A549 (cell line): Measurements from ENCODE around the gene LGALS7B. TPM values are rescaled to one million over a fixed set of nuclear protein-coding genes. Genes with fewer than 3 reads are reported as not detected.
"Not testable (repeated sequence)": the region's sequence is repeated elsewhere in the genome, so short reads cannot be mapped to it uniquely, and the experiment has no call there.

Experiments
- ATAC-seq, 2 experiments: fragments of 200-7000 bp in 1 of 2; fragments of >200 bp in 1 of 2; cut with Nextera tagmentation in 1 of 2; cut with Tn5 transposase in 1 of 2; 3 replicates each; pipeline versions ENCODE4 v1.8.0 to v1.9.1; 2018 to 2020; ENCODE audit warnings: mild to moderate bottlenecking in 1 of 2, moderate library complexity in 1 of 2
- CTCF ChIA-PET: fragments of 300-600 bp; sonication (Branson Sonifier 250); formaldehyde crosslinking; extraction: SDS; loops from one replicate; lab custom pipeline; 2021; ENCODE audit warnings: antibody characterized with exemption, inconsistent platforms; lab: Yijun Ruan, JAX
- POLR2A ChIA-PET: fragments of 350-600 bp; formaldehyde crosslinking; extraction: SDS; loops from one replicate; lab custom pipeline; 2021; ENCODE audit warnings: antibody characterized with exemption, inconsistent platforms; lab: Yijun Ruan, JAX
- DNase-seq, 2 experiments: peaks; one replicate each; pipeline versions ENCODE4 v3.0.0 to v3.0.0-alpha.2; 2011 to 2016; ENCODE audit warnings: low read depth in 1 of 2, low spot score in 1 of 2
- FAIRE-seq: peaks from 2 replicates; lab custom pipeline; 2011; peaks lifted over from hg19 to GRCh38; lab: Jason Lieb, UNC
- H3K27ac ChIP-seq, 2 experiments: fragments of >200 bp; sonication (Bioruptor Twin); formaldehyde crosslinking; 3 replicates each; pipeline ENCODE4 v1.5.1; 2016 to 2017
- H3K4me1 ChIP-seq: fragments of >200 bp; sonication (Bioruptor Twin); formaldehyde crosslinking; 3 replicates; pipeline ENCODE4 v1.6.1; 2016
- H3K4me2 ChIP-seq: fragments of >200 bp; sonication (Bioruptor Twin); formaldehyde crosslinking; 3 replicates; pipeline ENCODE4 v1.6.1; 2016
- H3K4me3 ChIP-seq: fragments of >200 bp; sonication (Bioruptor Twin); formaldehyde crosslinking; 3 replicates; pipeline ENCODE4 v1.5.1; 2016
- H3K9me3 ChIP-seq: fragments of >200 bp; sonication (Bioruptor Twin); formaldehyde crosslinking; 3 replicates; pipeline ENCODE4 v1.6.1; 2016
- ATOH8 ChIP-seq: fragments of 250-450 bp; sonication (Bioruptor Pico); IDR thresholded peaks from 2 replicates; pipeline ENCODE4 v1.5.0; 2020; ENCODE audit warnings: low read depth, mild to moderate bottlenecking, moderate library complexity
- BCL3 ChIP-seq: fragments of >200 bp; sonication (Bioruptor Twin); formaldehyde crosslinking; IDR thresholded peaks from 3 replicates; pipeline ENCODE4 v1.6.1; 2016
- BHLHE40 ChIP-seq: IDR thresholded peaks from 2 replicates; pipeline ENCODE4 v1.6.1; 2012; ENCODE audit warnings: low read depth, low read length, inconsistent platforms
- CBX2 ChIP-seq: fragments of 200-600 bp; sonication (generic); IDR thresholded peaks from 2 replicates; pipeline ENCODE4 v1.6.1; 2016; ENCODE audit warnings: low read depth, mild to moderate bottlenecking, borderline replicate concordance
- CEBPB ChIP-seq, 2 experiments: fragments of >200 bp in 1 of 2; sonication (Bioruptor Twin) in 1 of 2; formaldehyde crosslinking in 1 of 2; IDR thresholded peaks; 2 replicates each; pipeline ENCODE4 v1.6.1; 2012 to 2016
- CTCF ChIP-seq: fragments of >200 bp; sonication (Bioruptor Twin); formaldehyde crosslinking; IDR thresholded peaks from 3 replicates; pipeline ENCODE4 v1.5.1; 2016
- HDAC2 ChIP-seq: fragments of 200-600 bp; sonication (generic); IDR thresholded peaks from 2 replicates; pipeline ENCODE4 v1.6.1; 2016
- HOXA7 ChIP-seq: fragments of 250-450 bp; sonication (Bioruptor Pico); IDR thresholded peaks from 2 replicates; pipeline ENCODE4 v1.5.0; 2020; ENCODE audit warnings: mild to moderate bottlenecking, moderate library complexity
- HOXB5 ChIP-seq: fragments of 250-450 bp; sonication (Bioruptor Pico); IDR thresholded peaks from 2 replicates; pipeline ENCODE4 v1.5.0; 2020; ENCODE audit warnings: mild to moderate bottlenecking, moderate library complexity
- NR3C1 ChIP-seq: fragments of >200 bp; sonication (Bioruptor Twin); formaldehyde crosslinking; IDR thresholded peaks from 3 replicates; pipeline ENCODE4 v1.6.1; 2017
- PHF8 ChIP-seq: fragments of 200-600 bp; sonication (generic); IDR thresholded peaks from 2 replicates; pipeline ENCODE4 v1.6.1; 2016; ENCODE audit warnings: low read depth, mild to moderate bottlenecking, antibody characterized with exemption, moderate library complexity, borderline replicate concordance
- POLR2A ChIP-seq: IDR thresholded peaks from 2 replicates; pipeline ENCODE4 v1.6.1; 2012; ENCODE audit warnings: mild to moderate bottlenecking, low read length
- RAD21 ChIP-seq, 2 experiments: fragments of >200 bp in 1 of 2; sonication (Bioruptor Twin) in 1 of 2; formaldehyde crosslinking in 1 of 2; IDR thresholded peaks in 1 of 2; conservative IDR thresholded peaks in 1 of 2; 2 replicates in 1 of 2; 3 replicates in 1 of 2; pipeline ENCODE4 v1.6.1; 2012 to 2018; ENCODE audit warnings: inconsistent platforms in 1 of 2
- RNF2 ChIP-seq: fragments of 200-600 bp; sonication (generic); IDR thresholded peaks from 2 replicates; pipeline ENCODE4 v1.6.1; 2016; ENCODE audit warnings: low read depth, mild to moderate bottlenecking, antibody characterized with exemption, moderate library complexity, borderline replicate concordance
- SMC3 ChIP-seq: fragments of >200 bp; sonication (Bioruptor Twin); formaldehyde crosslinking; IDR thresholded peaks from 3 replicates; pipeline ENCODE4 v1.6.1; 2018; ENCODE audit warnings: inconsistent platforms
- TFCP2L1 ChIP-seq: fragments of 250-450 bp; sonication (Bioruptor Pico); IDR thresholded peaks from 2 replicates; pipeline ENCODE4 v1.5.0; 2021; ENCODE audit warnings: mild to moderate bottlenecking
- USF2 ChIP-seq: fragments of 450-650 bp; IDR thresholded peaks from 2 replicates; pipeline ENCODE4 v1.6.1; 2014; ENCODE audit warnings: antibody characterized with exemption
- ZC3H11A ChIP-seq: fragments of 450-650 bp; IDR thresholded peaks from 2 replicates; pipeline ENCODE4 v1.6.1; 2014; ENCODE audit warnings: antibody characterized with exemption, mild to moderate bottlenecking
- ZSCAN20 ChIP-seq: fragments of 250-450 bp; sonication (Bioruptor Pico); IDR thresholded peaks from 2 replicates; pipeline ENCODE4 v1.8.0; 2022; ENCODE audit warnings: mild to moderate bottlenecking, moderate library complexity
- WGBS: methylation state at CpG from one replicate; pipeline ENCODE4 v1.1.6; 2017; ENCODE audit errors: missing lambda C conversion rate; 5-methylcytosine and 5-hydroxymethylcytosine counted together
- polyA plus RNA-seq, 4 experiments: library from polyadenylated mRNA; depleted of rRNA in 3 of 4; stranded (reverse); fragments of >200 nt; fragmentation: RNase III in 1 of 4; extraction: RNeasy Plus Mini Kit Qiagen cat#74134 plus additional on column Dnase treatment in 1 of 4; gene quantifications; 2 replicates in 3 of 4; 3 replicates in 1 of 4; pipeline ENCODE4 v1.2.3, GENCODE V29; 2011 to 2017

The LGALS7B gene
- polyA plus RNA-seq, 2 of the 4 experiments (the other 2 are of a cell fraction), result 0.27 TPM; not detected in 1

- H3K4me1 ChIP-seq, result peaks cover 16% of the 10 kb centered on the region
- H3K9me3 ChIP-seq, result no peaks in the 10 kb centered on the region
- WGBS, result 79% methylated on average over 10 of the region's 10 CpGs
- ATAC-seq (peak in 1 of 2 experiments; percentile 24; a peak in 1 of 6 replicates), DNase-seq (no peak), FAIRE-seq (no peak)
- POLR2A ChIA-PET, result no interaction called here
- H3K27ac ChIP-seq, result 0 out of 6 replicates have a peak overlapping the region, but pooled peaks of 1 of the 2 experiments have one; percentile 4
- CTCF ChIA-PET, result interaction anchor here (2.5 kb wide), 1 partner anchor 10 kb away, joined by 17 read pairs; no protein-coding TSS in a partner anchor
- no peak overlapping the region for H3K4me2 ChIP-seq
- no peak overlapping the region for H3K4me3 ChIP-seq
- no peak for TF ChIP-seq HOXA7 (CRISPR knock-in tag)
- TF ChIP-seq USF2, result no peak
- no peak for TF ChIP-seq CBX2
- TF ChIP-seq TFCP2L1 (CRISPR knock-in tag), result no peak
- no peak for TF ChIP-seq HDAC2
- no peak for TF ChIP-seq RAD21 (conservative IDR thresholded peaks at IDR 0.05 in 1 of 2, IDR thresholded peaks at IDR 0.05 in 1 of 2)
- TF ChIP-seq NR3C1, result no peak
- no peak for TF ChIP-seq SMC3
- TF ChIP-seq RNF2, result no peak
- no peak for TF ChIP-seq POLR2A
- no peak for TF ChIP-seq ZC3H11A
- no peak for TF ChIP-seq BHLHE40
- no peak for TF ChIP-seq CTCF
- no peak for TF ChIP-seq HOXB5 (CRISPR knock-in tag)
- TF ChIP-seq CEBPB (IDR thresholded peaks at IDR 0.05), result no peak
- no peak for TF ChIP-seq ZSCAN20 (CRISPR knock-in tag)
- no peak for TF ChIP-seq BCL3
- TF ChIP-seq PHF8, result no peak
- no peak for TF ChIP-seq ATOH8
Measured at GRCh38 chr19:38759590-38760003, 29.4 kb upstream of the LGALS7B start.

- FAIRE-seq, H3K4me3 ChIP-seq, DNase-seq, H3K9me3 ChIP-seq, H3K4me2 ChIP-seq, ATAC-seq: not testable (repeated sequence)
- H3K4me1 ChIP-seq, result peaks cover 17% of the 10 kb centered on the region
- WGBS, result 80% methylated on average over 6 of the region's 6 CpGs
- CTCF ChIA-PET, result interaction anchor here (0.6 to 2.5 kb wide), 11 partner anchors 9 to 172 kb away, joined by 3 to 17 read pairs (median 4); partner anchors contain the start of genes LGALS4, MRPS12 and SARS2
- POLR2A ChIA-PET, result interaction anchor here (0.7 to 1.0 kb wide), 2 partner anchors 51 to 169 kb away, joined by 3 read pairs; no protein-coding TSS in a partner anchor
- peak overlapping the region in 1 of 2 experiments; percentile 52; a peak in 2 of 6 replicates for H3K27ac ChIP-seq
Measured at GRCh38 chr19:38760805-38761517, 28.0 kb upstream of the LGALS7B start.
